Measurements from ENCODE around the gene ITM2C.

Gene ITM2C

DNA sequence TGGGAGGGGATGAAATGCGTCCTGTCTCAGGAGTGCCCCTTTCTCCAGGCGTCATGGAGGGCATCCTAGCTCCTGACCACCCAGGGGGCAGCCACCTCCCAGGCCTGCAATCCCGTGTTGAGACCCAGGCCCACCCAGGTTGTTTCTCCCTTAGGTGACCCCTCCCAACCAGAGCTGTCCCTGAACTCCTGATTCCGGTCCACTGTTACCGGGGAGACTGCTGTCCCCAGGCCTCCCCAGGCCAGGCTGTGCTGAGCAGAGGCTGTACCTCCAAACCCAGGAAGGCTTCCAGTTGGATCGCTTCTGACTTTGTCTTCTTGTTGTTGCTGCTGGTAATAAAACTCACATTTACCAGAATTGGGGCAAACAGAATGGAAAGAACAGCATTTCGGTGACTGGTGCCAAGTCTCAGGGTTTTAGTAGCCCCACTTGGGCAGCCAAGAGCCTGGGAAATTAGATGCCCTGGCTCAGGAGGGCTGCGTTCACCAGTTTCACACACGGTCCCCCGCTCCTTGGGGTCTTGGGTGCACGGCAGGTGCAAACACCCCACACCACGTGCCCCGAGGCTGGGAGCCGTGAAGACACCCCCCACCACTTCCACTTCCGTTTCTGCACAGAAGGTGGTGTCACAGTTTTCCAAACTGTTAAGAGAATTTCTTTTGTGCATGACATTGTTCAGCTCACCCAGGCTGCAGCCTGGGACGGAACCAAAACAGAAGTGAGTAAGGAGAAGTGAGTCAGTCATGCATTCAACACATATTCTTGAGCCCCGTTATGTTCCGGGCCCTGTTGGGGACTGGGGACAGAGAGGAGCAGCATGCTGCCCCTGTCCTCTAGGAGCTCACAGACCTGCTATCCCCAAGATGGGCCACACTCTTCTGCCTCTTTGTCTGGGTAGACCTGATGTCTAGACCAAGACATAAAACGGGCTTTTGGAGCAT is 29.4 kb downstream of the ITM2C start:
- DNase-seq = no peak

DNA sequence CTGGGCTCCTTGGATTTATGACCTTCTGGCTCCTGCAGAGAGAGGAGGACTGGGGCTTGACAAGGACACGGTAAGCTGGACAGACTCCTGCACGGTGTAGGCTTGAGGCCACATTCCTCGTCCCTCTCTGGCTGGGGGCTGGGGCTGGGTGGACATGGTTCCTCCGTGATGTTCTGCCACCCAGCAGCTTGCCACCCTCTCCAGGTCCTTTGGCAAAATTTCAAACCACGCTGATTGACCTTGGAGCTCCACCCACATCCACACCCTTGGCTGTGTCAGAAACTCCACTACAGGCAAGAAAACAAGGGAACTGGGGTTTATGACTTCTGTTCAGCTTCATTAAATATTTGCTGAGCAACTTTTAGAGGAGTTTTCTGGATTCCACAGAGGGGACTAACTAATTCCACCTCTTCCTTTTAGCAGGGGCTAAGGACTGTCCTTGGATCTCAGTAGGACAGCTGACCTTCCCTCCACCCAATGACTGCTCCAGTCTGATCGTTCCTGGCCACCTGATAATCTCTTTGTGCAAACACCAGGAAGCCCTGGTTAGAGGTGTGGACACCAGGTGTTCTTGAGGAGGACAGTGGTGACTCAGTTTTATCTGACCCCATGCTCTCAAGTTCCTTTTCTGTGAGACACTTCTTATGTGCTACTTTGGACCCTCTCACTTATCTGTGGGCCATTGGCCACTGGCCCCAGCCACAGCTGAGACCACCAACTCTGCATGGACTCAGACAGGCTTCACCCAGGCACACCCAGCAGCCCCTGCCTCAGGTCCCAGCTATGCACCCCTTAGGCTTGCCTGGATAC is 31.0 kb downstream of the ITM2C start:
- no peak for DNase-seq

DNA sequence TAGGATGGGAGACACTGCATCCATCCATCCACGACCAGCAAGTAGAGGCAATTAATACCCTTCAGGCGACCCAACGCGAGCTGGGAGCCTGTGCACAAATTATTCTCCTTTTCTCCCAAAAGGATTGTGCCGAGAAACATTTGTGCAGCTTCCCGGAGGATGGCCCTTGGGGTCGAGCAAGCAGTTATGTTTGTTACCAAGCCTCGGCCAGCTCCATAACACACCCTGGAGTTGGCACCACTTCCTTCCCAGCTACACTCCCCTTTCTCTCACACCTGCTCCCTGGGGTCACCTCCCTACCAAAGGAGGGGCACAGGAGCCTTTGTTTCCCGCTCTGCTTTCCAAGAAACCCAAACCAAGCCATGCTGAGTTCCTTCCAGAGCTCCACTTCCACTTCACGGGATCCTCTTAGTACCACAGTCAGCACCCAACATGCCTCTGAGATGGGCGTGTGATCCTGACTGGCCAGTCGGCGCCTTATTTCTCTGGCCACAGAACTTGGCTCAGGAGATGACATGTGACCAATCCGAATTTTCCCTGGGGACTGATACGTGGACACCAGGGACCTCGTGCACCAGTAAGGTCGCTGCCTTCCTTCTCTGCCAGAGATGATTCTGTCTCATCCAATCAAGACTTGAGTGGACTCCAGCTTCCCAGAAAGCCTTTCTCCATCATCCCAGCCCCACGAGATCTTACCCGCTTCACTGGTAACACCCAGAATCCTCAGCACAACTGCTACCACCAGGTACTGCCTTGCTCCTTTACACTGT is 31.8 kb downstream of the ITM2C start:
- DNase-seq = no peak

DNA sequence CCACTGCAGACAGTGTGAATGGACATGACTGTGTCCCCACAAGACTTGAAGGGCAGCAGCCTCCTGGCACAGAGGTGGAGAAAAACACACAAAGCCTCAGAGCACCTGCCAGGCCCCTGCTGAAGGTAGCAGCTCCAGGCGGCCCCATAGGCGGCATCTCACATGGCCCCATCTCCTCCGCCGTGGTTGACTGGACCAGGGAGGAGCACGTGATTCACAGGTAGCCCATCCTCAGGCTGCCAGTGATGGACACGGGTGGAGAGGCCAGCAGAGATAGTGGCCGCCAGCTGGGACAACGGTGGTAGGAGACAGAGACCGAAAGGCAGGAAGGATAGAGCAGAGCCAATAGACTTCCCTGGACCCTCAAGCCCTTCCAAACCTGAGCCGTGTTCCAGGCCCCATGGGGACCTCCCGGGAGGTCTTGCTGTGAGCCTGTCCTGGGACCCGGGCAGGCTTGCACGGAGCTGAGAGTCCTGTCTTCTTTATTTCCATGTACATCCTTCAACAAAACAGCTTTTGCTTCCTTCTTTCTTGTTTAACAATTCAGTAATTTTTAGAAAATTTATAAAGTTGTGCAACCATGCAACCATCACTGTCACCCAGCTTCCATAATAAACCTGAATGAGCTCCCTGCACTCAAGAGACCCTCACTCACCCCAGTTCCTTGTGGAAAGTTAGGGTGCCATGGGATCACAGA is 33.4 kb downstream of the ITM2C start:
- no peak for DNase-seq

DNA sequence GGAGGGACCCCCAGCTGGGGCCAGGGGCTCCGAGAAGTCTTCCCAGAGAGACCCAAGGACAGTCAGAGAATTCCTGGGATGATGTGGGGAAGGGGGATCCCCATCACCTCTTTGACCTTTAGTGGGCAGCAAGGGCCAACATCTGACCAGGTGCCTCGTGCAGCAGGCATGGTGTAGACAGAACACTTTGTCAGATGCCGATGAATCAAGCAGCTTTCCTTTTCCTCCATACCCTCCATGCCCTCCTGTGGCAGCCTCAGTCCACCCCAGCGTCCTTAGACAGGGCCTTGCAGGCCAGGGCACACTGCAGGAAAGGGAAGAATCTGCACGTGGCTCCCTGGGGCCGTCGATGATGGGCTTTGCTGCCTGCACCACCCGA is 34.0 kb downstream of the ITM2C start:
- DNase-seq = no peak

DNA sequence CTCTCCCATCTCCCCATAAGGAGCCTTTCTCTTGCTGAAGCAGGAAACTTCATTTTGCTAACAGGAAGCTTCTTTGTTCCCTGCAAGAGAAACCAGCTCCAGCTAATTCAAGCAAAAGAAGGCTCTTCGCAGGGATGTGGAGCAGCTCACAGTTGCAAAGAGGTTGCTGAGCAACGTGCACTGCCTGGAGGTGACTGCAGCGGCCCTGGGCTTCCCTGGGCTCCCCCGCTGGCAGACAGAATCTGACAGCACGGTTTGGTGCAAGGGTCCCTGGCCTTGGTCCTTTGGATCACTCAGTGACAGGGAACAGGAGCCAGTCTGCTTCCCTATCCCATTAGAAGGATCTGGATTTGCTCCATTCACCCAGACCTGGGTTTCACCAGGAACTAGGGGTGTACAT is 34.5 kb downstream of the ITM2C start:
- DNase-seq = no peak

DNA sequence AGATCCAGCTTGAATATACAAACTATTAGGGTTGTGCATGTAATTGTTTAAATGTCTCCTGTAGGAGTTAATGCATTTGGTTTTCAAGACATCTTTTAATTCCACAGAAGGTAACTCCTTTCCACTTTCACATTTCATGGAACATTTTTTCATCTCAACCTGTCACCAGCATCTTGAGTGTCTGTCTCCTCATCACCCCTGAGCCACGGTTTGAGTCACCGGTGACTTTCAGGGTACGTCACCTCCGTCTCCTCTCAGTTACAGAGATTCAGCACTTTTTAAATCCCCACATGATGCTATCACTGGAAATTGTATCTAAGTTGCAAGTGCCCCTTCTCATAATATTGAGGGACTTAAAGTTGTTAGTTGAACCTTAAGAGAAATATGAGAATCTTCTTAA is 35.0 kb downstream of the ITM2C start:
- no peak for DNase-seq

DNA sequence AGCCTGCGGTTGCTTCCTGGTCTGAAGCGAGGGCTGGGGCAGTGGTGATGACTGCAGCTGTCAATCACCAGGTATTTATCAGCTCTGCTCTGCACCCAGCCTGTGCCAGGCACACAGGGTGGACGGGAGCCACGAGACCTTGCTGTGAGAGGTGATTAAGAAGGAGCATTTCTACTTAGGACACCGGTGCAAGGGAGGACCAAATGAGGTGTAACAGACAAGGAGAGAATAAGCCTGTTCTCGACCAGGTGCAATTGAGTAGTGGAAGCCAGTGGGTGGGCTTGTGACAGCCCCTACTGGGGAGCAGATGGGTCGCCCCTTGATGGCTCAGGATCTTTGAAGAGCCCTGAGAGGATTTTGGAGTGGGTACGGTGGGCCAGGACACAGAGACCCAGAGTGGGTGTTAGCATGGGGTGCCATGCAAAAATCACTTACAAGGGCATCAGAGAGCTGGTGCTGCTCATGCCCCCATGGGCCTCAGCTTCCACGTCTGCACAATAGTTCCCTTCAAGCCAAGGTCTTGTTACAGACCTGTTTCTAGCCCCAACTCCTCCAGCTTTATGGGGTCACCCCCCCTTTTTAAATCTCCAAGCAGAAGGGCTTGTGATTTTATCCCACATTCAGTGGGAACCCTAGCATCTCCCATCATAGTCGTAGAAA is 35.7 kb downstream of the ITM2C start:
- no peak for DNase-seq

DNA sequence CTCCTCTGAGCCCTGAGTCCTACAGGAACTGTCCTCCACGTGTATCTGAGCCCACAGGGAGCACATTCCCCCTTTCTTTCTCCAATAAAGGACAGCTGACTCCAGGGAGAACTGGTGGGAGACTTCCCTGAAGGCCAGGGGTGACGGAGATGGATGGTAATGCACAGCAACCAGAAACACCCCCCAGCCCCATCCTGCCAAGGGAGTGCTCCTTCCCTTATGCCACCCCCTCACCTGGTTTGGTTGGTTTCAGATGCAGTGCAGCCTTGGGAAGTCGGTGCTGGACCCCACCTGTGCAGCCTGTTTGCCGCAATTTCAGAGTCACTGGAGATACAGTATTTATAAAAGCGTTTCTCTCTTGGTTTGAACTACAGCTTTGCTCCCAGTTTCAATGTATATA is 36.3 kb downstream of the ITM2C start:
- DNase-seq = no peak

DNA sequence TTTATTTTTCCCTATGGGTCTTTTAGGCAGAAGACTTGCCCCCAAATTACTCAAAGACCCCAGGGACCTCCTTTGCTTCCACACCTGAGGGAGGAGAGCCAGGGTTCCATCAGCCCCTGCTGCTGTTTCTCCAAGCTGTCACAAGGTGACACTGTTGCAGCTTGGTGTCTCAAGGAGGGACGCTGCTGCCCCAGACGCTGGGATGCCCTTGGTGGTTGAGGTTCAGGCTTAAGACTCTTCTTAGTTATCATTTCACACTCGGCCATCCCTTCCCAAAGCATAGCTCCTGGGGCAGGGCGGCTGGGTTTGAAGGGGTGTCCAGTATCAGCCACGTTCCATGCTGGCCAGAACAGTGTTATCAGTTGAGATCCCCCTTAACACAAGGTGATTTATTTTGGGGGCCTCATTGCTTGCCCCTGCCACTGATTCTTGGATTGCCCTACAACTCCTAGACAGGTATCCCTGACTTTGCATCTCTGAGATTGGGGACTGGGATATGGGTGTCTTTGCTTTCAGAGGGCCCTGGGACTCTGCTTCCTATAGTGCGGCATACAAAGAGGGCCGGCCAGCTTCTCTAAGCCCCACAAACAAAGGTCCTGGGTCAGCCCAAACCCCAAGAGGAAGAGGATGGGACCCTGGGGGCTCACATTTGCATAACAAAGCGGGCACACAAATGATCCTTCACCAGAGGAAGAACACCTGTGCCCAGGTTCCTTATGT is 37.6 kb downstream of the ITM2C start:
- DNase-seq = peak; percentile 49

DNA sequence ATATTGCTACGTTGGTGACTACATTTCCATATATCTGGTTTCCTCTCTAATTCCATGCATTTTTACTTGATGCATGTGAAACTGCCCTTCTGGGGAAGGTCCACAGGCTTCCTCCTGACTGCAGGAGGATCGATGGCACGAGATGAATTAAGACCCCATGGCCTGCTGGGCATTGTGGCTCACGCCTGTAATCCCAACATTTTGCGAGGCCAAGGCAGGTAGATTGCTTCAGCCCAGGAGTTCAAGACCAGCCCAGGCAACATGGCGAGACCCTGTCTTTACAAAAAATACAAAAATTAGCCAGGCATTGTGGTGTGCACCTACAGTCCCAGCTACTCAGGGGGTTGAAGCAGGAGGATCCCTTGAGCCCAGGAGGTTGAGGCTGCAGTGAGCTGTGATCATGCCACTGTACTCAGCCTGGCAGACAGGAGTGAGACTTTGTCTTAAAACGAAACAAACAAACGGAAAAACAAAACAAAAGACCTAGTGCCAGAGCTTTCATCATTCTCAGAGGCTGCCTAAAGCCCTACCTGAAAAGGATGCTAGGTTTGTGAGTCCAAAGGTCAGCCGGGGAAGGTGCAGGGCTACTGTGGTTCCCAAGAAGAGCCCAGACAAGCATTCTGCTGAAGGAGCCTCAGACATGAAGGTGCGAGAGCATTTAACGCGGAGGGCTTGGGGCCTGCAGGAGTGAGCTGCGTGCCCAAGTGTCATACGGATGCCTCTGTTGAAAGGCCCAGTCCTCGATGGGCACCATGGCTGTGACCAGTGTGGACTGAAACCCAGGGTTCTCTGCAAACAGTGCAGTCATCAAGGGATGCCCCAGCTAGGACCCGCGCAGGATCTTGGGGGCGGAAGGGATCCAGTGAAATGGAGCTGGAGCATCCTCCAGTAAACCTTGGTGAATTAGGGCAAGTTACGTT is 38.7 kb downstream of the ITM2C start:
- DNase-seq = no peak

DNA sequence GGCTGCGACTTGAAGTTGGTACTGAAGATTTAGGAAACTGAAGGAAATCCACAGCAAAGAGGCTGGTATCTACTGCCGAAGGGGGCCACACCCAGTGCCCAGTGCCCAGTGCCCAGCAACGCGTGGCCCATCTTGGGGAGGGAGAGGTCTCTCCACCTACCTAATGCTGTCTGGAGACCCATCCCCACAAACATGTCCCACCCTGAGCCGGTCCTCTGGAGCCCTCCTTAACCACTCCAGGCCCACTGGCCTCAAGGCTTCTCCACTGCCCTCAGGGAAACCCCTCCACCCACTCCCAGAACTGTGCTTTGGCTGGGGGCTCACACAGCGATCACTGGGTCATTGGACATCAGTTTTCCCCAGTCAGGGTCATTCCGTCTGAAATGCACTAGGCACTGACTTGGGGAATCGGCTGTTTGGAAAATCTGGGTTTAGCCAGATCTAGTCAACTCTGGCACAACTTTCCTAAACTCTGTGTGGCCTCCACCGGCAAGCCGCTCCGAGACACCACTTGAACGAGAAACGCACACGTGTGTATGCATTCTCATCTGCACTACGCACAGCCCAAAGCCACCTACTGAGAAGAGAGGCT is 40.2 kb downstream of the ITM2C start:
- no peak for DNase-seq

DNA sequence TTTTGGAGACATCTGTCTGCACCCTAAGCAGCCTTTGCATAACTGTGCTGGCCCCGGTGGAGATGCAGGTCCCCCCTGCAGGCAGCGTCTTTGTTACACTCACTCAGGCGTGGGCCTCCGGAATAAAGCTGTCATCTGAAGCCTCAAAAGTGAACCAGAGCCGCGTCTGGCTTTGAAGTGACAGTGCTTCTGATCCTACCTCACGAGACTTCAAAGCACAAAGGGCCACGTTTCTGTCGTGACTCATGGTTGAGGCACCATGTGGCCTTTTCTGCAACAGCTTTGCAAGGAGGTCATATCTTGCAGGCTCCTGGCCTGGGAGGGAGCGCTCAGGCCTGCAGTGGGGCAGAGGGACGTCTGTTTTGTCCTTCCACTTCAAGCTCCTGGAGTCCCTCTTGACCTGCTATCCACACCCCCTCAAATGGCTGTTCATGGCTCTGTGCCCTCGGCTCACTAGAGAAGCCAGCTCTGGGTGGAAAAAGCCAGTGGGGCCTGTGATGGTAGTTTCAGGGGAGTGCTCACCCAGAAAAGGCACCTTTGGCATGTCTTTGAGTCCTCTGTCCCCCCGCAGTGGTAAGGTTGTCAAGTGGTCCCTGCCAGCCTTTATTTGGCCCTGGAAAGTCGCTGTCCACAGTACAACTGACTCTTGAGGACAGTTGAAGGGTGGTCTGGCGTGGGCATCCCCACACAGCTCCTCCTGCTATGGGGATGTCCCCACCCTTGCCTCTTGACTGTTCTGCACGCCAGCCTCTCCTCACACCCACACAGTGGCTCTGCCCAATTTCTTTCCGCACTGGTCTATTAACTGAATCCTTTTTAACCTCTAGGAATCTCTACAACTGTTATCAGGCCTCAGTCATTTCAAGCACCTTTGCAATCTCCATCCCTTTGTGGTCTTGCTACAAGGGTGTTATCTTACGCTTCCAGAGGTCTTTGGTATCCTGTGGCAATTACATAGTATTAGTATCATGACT is 41.0 kb downstream of the ITM2C start:
- DNase-seq = peak; percentile 37

DNA sequence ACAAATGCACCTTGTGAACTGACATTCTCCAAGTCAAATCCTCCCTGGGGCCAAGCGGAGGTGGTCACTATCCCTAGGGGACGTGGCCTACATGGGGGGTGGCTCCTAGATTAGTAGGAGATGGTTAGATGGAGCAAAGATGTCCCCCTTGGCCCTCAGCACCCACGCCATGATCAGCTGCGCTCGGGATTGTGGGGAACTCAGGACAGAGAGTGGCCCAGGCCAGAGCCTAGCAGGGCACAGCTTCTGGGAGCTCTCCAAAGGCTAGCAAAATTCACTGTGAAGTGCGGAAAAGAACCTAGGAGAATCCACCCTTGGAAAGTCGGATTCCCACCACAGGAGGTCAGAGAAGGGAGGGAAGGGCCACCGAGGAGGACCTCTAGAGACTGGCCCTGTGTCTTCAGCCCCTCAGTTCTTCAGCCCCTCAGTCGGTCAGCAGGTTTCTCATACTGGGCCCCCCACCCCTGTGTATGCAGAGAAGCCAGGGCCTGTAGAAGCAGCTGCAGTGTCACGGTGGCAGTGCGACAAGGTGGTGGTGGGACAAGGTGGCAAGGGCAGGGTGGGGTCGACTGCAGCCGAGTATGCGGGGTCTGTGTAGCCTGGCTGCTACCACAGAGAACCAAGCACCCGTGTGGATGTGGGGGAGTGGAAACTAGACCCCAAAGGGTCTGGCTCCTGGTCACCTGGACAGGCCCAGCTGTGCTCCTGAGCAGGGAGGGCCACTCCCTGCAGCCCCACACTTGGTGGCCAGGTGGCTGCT is 41.9 kb downstream of the ITM2C start:
- DNase-seq = no peak

DNA sequence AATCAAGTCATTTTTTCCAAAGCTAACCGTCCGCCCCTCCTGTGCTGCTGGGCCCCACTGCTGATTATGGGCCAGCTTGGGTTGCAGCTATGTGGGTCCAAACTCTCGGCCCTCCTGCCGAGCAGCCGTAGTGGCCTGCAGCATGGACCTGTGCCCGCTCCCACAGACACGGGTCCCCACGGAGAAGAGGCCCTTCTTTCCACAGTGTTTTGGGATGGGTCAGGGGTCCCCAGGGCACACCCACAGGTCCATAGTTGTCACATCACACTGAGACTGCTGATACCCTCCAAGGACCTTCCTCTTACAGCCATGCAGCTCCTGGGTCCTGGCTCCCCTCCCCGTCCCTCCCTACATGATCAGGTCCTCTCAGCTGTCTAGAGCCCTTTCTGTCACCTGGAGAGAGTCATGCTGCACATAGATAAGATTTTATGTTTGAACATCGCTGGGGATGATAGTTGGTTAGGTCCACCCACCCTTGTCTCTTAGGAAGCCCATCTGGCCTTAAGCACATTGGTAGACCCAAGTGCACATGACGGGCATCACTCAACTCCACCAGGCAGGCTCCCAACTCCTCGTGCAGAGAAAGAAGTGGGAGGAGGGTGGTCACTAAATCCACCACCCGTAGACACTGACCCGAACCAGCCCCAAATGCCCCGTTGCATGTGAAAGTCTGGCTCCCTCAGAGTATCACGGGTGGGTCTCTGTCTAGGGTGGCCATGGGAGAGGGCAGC is 42.8 kb downstream of the ITM2C start:
- no peak for DNase-seq

DNA sequence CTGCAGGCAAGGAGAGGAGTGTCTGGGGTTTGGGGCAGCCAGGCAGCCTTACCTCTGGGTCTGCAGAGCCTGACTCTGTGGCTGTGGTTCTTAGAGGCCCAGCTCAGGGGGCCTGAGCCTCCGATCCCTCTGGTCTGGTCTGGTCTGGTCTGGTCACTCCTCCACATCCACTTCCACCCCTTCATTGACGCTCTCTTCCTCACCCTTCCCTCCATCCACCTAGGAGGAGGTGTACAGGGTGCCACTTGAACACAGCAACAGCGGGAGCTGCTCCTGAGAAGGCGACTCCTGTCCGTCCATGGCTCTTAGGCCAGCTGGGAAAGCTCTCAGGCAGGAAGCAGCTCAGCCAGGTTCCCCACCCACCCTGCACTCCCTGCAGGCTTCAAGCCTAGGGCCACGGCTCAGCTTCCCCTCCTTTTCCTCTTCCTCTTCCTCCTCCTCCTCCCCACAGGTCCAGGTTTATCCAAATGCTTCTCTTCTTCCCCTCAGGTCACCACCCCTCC is 43.4 kb downstream of the ITM2C start:
- DNase-seq = no peak

Data from DMS79 (cell line).